Fibroblast of pulmonary artery (primary cell): Measurements from ENCODE around the gene SLC6A6.

Source experiments
- DNase-seq: peaks from one replicate; pipeline ENCODE4 v3.0.0-alpha.2; 2010; ENCODE audit warnings: low read depth
- H3K4me3 ChIP-seq: replicated peaks from 2 replicates; pipeline ENCODE4 v1.5.1; 2011; ENCODE audit warnings: low read depth, mild to moderate bottlenecking, control low read depth, low read length, moderate library complexity
- CTCF ChIP-seq: IDR thresholded peaks from 2 replicates; pipeline ENCODE4 v1.5.1; 2011; ENCODE audit warnings: mild to moderate bottlenecking, control low read depth, low read length, inconsistent platforms; ENCODE audit errors: missing control alignments

Gene SLC6A6

GRCh38 chr3:14479591-14479990 is 77.2 kb downstream of the SLC6A6 start:
- H3K4me3 ChIP-seq = no peak overlapping the region
- no peak for TF ChIP-seq CTCF
- no peak for DNase-seq

- peak; percentile 72 for DNase-seq
- TF ChIP-seq CTCF = no peak
- no peak overlapping the region for H3K4me3 ChIP-seq
Observed at GRCh38 chr3:14480207-14481017, 78.0 kb downstream of the SLC6A6 start.

- H3K4me3 ChIP-seq = no peak overlapping the region
- TF ChIP-seq CTCF = no peak
- no peak for DNase-seq
Observed at GRCh38 chr3:14481018-14481645, 78.7 kb downstream of the SLC6A6 start.

- TF ChIP-seq CTCF = no peak
- no peak overlapping the region for H3K4me3 ChIP-seq
- no peak for DNase-seq
Observed at GRCh38 chr3:14481646-14482036, 79.2 kb downstream of the SLC6A6 start.

GRCh38 chr3:14482271-14482721 is 79.9 kb downstream of the SLC6A6 start:
- DNase-seq = peak; percentile 55
- TF ChIP-seq CTCF = no peak
- H3K4me3 ChIP-seq = no peak overlapping the region

GRCh38 chr3:14483286-14483685 is 80.9 kb downstream of the SLC6A6 start:
- TF ChIP-seq CTCF = no peak
- DNase-seq = no peak
- no peak overlapping the region for H3K4me3 ChIP-seq
